Measurements from ENCODE around the gene ECEL1.
"Not testable (repeated sequence)": the region's sequence is repeated elsewhere in the genome, so short reads cannot be mapped to it uniquely, and the experiment has no call there.

ECEL1 gene, protein sequence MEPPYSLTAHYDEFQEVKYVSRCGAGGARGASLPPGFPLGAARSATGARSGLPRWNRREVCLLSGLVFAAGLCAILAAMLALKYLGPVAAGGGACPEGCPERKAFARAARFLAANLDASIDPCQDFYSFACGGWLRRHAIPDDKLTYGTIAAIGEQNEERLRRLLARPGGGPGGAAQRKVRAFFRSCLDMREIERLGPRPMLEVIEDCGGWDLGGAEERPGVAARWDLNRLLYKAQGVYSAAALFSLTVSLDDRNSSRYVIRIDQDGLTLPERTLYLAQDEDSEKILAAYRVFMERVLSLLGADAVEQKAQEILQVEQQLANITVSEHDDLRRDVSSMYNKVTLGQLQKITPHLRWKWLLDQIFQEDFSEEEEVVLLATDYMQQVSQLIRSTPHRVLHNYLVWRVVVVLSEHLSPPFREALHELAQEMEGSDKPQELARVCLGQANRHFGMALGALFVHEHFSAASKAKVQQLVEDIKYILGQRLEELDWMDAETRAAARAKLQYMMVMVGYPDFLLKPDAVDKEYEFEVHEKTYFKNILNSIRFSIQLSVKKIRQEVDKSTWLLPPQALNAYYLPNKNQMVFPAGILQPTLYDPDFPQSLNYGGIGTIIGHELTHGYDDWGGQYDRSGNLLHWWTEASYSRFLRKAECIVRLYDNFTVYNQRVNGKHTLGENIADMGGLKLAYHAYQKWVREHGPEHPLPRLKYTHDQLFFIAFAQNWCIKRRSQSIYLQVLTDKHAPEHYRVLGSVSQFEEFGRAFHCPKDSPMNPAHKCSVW

DNA sequence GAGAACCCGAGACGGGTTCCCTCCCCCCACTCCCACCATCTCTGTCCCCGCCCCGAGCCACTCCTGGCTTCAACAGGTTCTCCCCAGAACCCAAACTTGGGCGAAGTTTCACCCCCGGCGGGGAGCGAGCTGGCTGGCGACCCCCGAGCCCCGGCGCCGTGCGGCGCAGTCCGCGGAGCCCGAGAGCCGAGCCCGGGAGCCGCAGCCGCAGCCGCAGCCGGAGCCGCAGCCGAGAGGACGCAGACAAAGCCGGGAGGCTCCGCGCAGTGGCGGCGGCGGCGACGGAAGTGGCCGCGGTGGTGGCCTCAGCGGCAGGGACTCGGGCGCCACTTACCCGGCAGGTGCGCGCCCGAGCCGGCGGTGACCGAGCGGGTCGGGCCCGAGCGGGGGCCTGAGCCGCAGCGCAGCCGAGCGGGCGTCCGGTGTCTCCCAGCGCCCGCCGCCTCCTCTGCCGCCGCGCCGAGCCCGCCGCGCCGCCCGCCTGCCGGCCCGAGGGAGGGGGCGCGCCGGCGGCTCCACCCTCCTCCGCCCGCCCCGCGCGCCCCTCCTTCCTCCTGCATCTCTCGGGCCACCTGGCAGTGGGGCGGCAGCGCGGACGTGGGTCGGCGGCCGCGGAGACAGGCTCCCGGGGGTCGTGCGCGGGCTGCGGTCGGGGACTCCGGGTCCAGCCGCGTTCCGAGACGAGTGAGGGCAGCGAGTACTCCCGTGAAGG is at the start of gene ECEL1:
TSS of gene ECEL1 (minus strand) at position 450 of the 712 bp plus-strand sequence. CDS start 1,181 bp downstream, outside the sequence.
- H3K4me3 ChIP-seq (ENCODE audit: low read length): no peak within 1 kb of the TSS
- TF ChIP-seq ZNF274 (IDR thresholded peaks at IDR 0.05; ENCODE audit: low read depth, low read length): no peak

DNA sequence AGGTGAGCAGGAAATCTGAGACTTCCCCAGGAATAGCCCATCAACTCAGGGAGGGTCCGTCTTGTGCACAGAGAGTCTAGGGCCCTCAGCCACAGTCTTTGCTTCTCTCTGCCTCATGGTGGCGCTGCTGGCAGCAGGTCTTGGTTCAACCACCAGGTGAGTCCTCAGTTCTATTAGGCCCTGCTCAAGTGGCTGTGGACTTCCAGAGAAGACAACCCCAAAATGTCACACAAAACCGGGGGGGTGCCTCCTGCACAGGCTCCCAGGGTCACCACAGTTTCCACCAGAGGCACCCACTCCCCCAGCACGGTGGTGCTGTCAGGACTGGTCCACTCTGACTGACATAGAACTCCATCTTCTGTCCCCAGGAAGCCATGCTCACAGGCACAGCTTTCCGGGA is 49.4 kb upstream of the ECEL1 start:
- no peak overlapping the region for H3K4me3 ChIP-seq (ENCODE audit: low read length)
- no peak for TF ChIP-seq ZNF274 (IDR thresholded peaks at IDR 0.05; ENCODE audit: low read depth, low read length)

DNA sequence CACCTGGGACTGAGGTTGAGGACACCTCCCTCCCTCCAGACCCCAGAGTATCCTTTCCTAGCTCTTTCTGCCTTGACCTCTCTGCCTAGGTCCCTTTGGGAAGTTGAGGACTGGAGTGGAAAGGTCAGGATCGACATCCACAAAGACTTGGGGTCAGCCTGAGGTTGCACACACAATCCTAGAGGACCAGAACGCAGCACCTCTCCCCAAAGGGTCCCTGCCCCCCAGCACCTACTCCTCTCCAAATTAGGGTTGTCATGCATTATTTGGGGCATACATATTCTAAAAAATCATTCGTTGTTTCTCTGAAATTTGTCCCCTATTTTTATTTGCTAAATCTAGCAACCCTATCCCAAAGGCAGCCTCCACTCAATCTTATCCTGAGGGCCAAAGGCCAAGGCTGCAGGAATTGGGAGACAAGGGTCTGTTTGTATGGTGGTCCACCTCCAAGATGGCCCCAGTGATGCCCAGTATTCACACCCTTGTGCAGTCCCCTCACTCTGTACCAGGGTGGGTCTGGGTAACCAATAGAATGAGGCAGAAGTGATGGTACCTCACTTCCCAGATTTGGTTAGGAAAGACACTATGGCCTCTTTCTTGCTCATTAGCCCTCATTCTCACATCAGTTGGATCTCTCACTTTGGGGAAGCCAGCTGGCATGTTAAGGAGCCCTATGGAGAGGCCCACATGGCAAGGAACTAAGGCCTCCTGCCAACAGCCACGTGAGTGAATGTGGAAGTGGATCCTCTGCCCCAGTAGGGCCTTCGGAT is 48.3 kb upstream of the ECEL1 start:
- no peak overlapping the region for H3K4me3 ChIP-seq (ENCODE audit: low read length)
- TF ChIP-seq ZNF274 (IDR thresholded peaks at IDR 0.05; ENCODE audit: low read depth, low read length): no peak

DNA sequence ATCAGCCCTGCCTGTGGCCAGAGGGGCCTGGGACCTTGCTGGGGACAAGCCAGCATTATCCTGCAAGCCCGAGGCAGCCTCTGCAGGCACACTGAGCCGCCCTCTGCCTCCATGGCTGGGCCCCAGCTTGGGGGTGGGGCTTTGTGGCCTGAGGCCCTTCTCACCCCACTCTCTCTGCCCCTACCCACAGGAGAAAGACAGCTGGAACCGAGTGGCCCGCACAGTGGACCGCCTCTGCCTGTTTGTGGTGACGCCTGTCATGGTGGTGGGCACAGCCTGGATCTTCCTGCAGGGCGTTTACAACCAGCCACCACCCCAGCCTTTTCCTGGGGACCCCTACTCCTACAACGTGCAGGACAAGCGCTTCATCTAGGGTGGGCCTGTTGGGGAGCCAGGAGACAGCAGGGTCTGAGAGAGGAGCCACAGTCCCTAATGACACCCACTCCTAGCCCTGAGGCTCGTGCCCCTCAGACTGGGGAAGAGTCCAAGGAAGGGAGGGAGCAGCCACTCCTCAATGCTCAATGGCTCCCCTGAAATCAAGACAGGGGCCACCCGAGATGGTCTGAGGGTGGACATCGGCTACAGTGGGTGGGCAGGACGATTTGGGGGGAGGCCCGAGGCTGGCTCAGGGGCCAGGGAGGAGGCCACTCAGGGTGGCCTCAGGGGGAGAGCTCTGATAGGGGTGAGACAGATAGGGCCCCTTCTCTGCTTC is 47.5 kb upstream of the ECEL1 start:
- H3K4me3 ChIP-seq (ENCODE audit: low read length): no peak overlapping the region
- no peak for TF ChIP-seq ZNF274 (IDR thresholded peaks at IDR 0.05; ENCODE audit: low read depth, low read length)

DNA sequence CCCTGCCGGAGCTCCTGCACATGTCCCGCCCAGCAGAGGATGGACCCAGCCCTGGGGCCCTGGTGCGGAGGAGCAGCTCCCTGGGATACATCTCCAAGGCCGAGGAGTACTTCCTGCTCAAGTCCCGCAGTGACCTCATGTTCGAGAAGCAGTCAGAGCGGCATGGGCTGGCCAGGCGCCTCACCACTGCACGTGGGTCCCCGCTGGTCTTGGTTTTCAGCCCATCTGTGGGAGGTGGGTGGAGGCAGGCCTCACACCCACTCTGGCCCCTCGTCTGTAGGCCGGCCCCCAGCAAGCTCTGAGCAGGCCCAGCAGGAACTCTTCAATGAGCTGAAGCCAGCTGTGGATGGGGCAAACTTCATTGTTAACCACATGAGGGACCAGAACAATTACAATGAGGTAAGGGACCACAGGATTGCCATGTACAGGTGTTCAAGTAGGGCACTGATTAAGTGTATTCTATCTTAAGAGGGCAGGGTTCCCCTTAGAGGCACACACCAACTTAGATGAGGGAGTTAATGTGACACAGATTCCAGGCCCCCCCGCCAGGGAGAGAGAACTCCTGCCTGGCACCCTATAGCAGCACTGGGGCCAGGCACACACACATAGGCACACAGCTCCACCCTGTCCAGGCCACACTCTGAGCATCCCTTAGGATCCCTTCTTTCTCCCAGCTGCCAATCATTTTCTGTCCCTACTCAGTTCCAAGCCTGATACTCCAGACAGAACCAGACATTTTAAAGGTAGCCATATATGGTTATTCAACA is 46.5 kb upstream of the ECEL1 start:
- no peak overlapping the region for H3K4me3 ChIP-seq (ENCODE audit: low read length)
- TF ChIP-seq ZNF274 (IDR thresholded peaks at IDR 0.05; ENCODE audit: low read depth, low read length): no peak

DNA sequence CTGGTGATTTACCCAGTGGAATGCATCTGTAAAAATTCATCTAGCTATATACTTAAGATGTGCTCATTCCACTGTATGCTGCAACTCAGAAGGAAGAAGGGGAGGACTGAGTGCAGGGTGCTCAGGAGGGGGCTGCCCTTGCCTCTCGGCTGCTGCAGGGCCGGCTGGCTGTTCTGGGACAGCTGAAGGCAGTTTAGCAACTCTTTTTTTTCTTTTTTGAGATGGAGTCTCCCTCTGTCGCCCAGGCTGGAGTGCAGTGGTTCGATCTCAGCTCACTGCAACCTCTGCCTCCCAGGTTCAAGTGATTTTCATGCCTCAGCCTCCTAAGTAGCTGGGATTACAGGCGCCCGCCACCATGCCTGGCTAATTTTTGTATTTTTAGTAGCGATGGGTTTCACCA is 45.2 kb upstream of the ECEL1 start:
- not testable (repeated sequence) for H3K4me3 ChIP-seq (ENCODE audit: low read length)

DNA sequence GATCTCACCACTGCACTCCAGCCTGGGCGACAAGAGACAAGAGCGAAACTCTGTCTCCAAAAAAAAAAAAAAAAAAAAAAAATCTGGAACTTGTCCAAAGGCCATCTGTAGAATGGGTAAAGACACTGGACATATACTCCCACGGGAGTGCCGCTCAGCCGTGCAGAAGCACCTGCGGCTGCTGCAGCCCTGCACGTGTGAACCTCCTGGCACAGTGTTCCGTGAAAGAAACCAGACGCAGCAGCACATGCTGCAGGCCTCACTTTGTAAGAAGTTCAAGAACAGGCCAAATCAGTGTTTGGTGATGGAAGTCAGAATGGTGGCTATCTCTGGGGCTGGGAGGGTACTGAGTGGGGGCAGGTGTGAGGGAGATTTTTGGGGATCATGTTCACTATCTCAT is 44.8 kb upstream of the ECEL1 start:
- no peak for TF ChIP-seq ZNF274 (IDR thresholded peaks at IDR 0.05; ENCODE audit: low read depth, low read length)
- H3K4me3 ChIP-seq (ENCODE audit: low read length): no peak overlapping the region

DNA sequence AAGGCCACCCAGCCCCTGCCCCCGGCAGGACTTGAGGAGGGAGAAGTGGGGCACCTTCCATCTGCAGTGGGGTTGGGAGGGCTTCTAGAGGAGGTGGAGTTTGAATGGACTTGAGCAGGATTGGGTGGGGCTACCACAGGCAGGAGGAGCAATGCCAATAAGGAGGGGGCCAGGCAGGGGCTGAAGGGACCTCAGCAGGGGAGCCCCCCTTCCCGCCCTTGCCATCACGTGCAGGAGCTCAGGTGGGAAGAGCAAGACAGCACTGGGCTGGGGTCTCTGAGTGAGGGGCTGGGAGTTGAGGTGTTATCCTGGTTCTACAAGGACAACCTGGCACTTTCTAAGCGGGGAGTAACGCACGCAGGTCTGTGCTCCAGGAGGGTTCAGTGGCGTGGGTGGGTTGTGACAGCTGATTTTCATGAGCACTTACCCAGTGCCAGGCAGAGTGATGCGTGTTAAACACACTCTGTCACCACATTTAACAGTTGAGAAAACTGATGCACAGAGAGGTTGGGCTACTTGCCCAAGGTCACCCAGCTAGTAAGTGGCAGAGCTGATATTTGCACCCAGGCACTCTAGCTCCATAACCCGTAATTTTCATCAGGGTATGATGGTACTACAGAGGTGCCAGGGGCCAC is 43.1 kb upstream of the ECEL1 start:
- TF ChIP-seq ZNF274 (IDR thresholded peaks at IDR 0.05; ENCODE audit: low read depth, low read length): no peak

DNA sequence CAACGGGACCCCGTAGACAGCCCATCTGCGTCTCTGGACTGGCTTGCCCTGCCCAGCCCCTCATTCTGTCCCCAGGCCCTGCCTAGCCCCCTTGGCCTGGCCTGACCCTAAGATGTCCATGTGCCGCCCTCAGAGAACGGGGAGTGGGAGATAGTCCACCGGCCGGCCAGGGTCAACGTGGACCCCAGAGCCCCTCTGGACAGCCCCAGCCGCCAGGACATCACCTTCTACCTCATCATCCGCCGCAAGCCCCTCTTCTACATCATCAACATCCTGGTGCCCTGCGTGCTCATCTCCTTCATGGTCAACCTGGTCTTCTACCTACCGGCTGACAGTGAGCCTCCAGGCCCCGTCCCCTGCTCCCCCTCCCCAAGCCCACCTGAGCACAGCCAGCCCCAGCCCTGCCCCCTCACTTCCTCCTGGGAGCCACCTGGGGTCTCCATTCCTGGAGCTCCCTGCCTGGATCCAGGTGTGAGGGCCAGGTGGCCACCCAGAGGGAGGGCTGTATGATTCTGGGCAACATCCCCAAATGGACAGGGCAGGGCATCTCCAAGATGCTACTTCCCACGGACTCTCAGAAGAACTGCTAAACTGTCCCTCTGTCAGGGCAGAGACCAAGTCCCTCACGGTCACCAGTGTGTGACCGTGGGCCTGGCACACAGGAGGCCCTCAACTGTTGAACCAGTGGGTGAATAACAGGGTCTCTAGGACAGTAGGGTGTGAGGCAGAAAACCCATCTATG is 42.3 kb upstream of the ECEL1 start:
- no peak for TF ChIP-seq ZNF274 (IDR thresholded peaks at IDR 0.05; ENCODE audit: low read depth, low read length)

More for the DNA sequence above, 43.1 kb upstream of the ECEL1 start:
- no peak overlapping the region for H3K4me3 ChIP-seq (ENCODE audit: low read length)

DNA sequence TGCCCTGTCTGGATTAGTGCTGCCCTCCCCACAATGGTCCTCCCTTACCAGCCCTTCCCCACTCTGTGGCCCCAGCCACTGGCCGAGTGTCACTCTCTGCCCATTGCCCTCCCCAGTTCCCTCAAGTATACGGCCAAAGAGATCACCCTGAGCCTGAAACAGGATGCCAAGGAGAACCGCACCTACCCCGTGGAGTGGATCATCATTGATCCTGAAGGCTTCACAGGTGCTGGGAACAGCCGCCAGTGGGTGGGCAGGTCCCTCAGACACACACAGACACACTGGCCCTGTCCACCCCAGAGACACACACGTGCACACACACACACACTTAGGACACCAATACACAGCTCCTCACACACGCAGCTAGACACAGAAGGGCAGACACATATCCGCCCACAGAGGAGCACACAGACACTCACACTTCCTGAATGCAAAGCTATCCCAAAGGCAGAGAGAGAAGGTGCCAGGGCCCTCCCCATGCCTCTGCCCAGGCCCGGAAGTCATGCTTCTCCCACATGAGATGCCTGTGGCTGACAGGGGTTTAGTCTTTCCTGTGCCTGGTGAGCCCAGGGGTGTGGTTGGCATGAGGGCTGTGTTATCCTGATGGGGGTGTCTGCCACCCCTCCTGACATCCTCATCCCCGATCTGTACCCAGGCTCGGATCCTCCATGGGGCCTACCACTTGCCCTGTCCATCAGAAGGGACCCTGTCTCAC is 41.3 kb upstream of the ECEL1 start:
- TF ChIP-seq ZNF274 (IDR thresholded peaks at IDR 0.05; ENCODE audit: low read depth, low read length): no peak
- no peak overlapping the region for H3K4me3 ChIP-seq (ENCODE audit: low read length)

More for the DNA sequence above, 42.3 kb upstream of the ECEL1 start:
- no peak overlapping the region for H3K4me3 ChIP-seq (ENCODE audit: low read length)

DNA sequence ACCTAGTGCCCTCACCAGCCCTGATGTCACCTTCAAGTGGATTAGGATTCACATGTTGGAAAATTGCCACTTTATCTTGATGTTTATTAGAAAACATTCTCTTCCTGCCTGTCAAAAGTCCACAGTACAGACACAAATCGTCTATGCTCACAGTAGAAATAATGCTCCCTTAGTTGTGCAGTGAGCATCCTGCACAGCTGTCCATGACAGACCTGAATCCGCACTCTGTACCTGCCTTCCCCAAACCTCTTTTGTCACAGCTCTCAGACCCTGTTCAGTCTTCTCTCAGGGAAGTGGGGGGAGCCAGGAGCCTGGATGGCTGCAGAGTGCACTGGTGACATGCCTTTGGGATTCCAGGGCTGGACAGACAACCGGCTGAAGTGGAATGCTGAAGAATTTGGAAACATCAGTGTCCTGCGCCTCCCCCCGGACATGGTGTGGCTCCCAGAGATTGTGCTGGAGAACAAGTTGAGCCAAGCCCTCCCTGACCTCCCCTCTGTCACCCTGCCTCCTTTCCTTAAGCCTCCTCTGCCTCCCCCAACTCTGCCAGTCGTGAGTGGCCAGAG is 40.4 kb upstream of the ECEL1 start:
- no peak for TF ChIP-seq ZNF274 (IDR thresholded peaks at IDR 0.05; ENCODE audit: low read depth, low read length)
- no peak overlapping the region for H3K4me3 ChIP-seq (ENCODE audit: low read length)

All from GM08714 (cell line).